GM18502 (cell line): Measurements from ENCODE around the gene TAF4.
"Not testable (repeated sequence)": the region's sequence is repeated elsewhere in the genome, so short reads cannot be mapped to it uniquely, and the experiment has no call there.

Source experiments
- ATAC-seq: cut with Tn5 transposase; IDR thresholded peaks from one replicate; pipeline ENCODE4 v1.9.1; 2021; ENCODE audit warnings: mild to moderate bottlenecking; ENCODE audit not compliant: unreplicated experiment, poor library complexity

Gene TAF4

GRCh38 chr20:61983965-61984364 lies 81.7 kb downstream of the TAF4 start:
- ATAC-seq: no peak

- ATAC-seq: no peak
Observed at GRCh38 chr20:61982951-61983315, 82.7 kb downstream of the TAF4 start.

- no peak for ATAC-seq
Observed at GRCh38 chr20:61982191-61982950, 83.3 kb downstream of the TAF4 start.

- not testable (repeated sequence) for ATAC-seq
Observed at GRCh38 chr20:61981691-61982090, 84.0 kb downstream of the TAF4 start.

GRCh38 chr20:61980647-61981583 lies 84.8 kb downstream of the TAF4 start:
- ATAC-seq: no peak

GRCh38 chr20:61979701-61980635 lies 85.7 kb downstream of the TAF4 start:
- no peak for ATAC-seq

- ATAC-seq: no peak
Observed at GRCh38 chr20:61979090-61979489, 86.6 kb downstream of the TAF4 start.

- no peak for ATAC-seq
Observed at GRCh38 chr20:61978491-61978890, 87.2 kb downstream of the TAF4 start.

- ATAC-seq: no peak
Observed at GRCh38 chr20:61977419-61977786, 88.3 kb downstream of the TAF4 start.

GRCh38 chr20:61976644-61977418 lies 88.8 kb downstream of the TAF4 start:
- ATAC-seq: no peak

GRCh38 chr20:61976263-61976643 lies 89.4 kb downstream of the TAF4 start:
- no peak for ATAC-seq

GRCh38 chr20:61975407-61976129 lies 90.1 kb downstream of the TAF4 start:
- no peak for ATAC-seq

GRCh38 chr20:61974357-61974665 lies 91.4 kb downstream of the TAF4 start:
- no peak for ATAC-seq

GRCh38 chr20:61973515-61974356 lies 91.9 kb downstream of the TAF4 start:
- ATAC-seq: no peak

GRCh38 chr20:61972636-61973508 lies 92.8 kb downstream of the TAF4 start:
- ATAC-seq: no peak

- ATAC-seq: not testable (repeated sequence)
Observed at GRCh38 chr20:61971595-61971994, 94.1 kb downstream of the TAF4 start.

GRCh38 chr20:61970357-61970756 lies 95.3 kb downstream of the TAF4 start:
- no peak for ATAC-seq
